Large intestine (tissue), 3 donors: ENCODE data around the gene TTC16. TPM values are rescaled to one million over a fixed set of nuclear protein-coding genes. Genes with fewer than 3 reads are reported as not detected.
A peak's percentile ranks its signal among the peaks of the same experiment; 100 is the strongest.

Experiments used
- DNase-seq, 2 donors: peaks; one replicate each; pipeline versions ENCODE4 v3.0.0 to v3.0.0-alpha.2; 2013
- H3K27ac ChIP-seq: one replicate; pipeline ENCODE4 v1.5.1; 2013; ENCODE audit warnings: low read length
- H3K27me3 ChIP-seq: 2 replicates; pipeline ENCODE4 v1.6.1; 2013; ENCODE audit warnings: low read length; ENCODE audit not compliant: control insufficient read depth, insufficient read depth
- H3K36me3 ChIP-seq: 2 replicates; pipeline ENCODE4 v1.6.1; 2013; ENCODE audit warnings: low read length; ENCODE audit not compliant: control insufficient read depth, insufficient read depth
- H3K4me1 ChIP-seq: one replicate; pipeline ENCODE4 v1.6.1; 2013; ENCODE audit warnings: low read length; ENCODE audit not compliant: control insufficient read depth, insufficient read depth
- H3K4me3 ChIP-seq: one replicate; pipeline ENCODE4 v1.5.1; 2013; ENCODE audit warnings: low read length
- H3K9me3 ChIP-seq: one replicate; pipeline ENCODE4 v1.6.1; 2013; ENCODE audit warnings: mild to moderate bottlenecking, low read depth, low read length, moderate library complexity; ENCODE audit not compliant: control insufficient read depth
- WGBS: methylation state at CpG from one replicate; pipeline ENCODE4 v1.1.5; 2013; ENCODE audit warnings: low lambda C conversion rate; ENCODE audit not compliant: insufficient coverage; 5-methylcytosine and 5-hydroxymethylcytosine counted together
- polyA plus RNA-seq: library from polyadenylated mRNA; unstranded; fragments of 120-200 nt; gene quantifications from one replicate; pipeline ENCODE4 v1.2.1, GENCODE V29; 2013

Gene TTC16
- polyA plus RNA-seq, 1 donor, result 0.03 TPM

DNA sequence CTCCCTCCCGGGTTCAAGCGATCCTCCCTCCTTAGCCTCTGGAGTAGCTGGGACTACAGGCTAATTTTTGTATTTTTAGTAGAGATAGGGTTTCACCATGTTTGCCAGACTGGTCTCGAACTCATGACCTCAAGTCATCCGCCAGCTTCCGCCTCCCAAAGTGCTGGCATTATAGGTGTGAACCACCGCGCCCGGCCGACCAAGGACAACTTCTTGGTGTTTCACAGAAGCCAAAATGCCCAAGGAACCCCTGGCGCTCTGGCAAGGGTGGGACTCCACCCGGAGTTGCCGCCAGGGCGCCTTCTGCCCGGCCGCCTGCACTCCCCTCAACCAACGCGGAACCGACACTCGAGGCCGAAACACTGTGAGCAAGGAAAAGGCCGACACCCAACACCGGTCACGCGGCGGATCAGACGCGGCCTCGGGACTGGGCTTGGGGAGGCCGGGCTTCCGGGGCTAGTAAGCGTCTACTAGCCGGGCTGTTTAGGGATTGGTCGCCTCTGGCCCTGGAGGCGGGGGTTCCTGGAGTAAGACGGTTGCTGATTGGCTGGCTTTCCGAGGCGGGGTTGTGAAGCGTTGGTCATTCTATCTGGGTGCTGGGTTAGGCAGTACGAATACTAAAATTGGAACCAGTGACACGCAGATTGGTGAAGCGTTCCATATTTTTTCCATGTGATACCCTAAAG is 16.8 kb upstream of the TTC16 start:
- Histone ChIP-seq H3K36me3 (no peaks in the 10 kb centered on the region), H3K9me3 (peaks cover 3% of the 10 kb centered on the region), H3K27ac (peak overlapping the region; percentile 19), H3K27me3 (no peaks in the 10 kb centered on the region), H3K4me1 (peaks cover 3% of the 10 kb centered on the region), H3K4me3 (peak overlapping the region; percentile 38)
- WGBS, result 0% methylated on average over 3 of the region's 41 CpGs
- DNase-seq, result peak; percentile 94 to 96

GRCh38 chr9:127700140-127700539 is 15.7 kb upstream of the TTC16 start:
- Histone ChIP-seq H3K27ac (no peak overlapping the region), H3K36me3 (no peaks in the 10 kb centered on the region), H3K27me3 (no peaks in the 10 kb centered on the region), H3K4me3 (no peak overlapping the region), H3K4me1 (peaks cover 3% of the 10 kb centered on the region), H3K9me3 (peaks cover 3% of the 10 kb centered on the region)
- no CpG with 5 or more reads among the region's 2 CpGs for WGBS
- no peak for DNase-seq

DNA sequence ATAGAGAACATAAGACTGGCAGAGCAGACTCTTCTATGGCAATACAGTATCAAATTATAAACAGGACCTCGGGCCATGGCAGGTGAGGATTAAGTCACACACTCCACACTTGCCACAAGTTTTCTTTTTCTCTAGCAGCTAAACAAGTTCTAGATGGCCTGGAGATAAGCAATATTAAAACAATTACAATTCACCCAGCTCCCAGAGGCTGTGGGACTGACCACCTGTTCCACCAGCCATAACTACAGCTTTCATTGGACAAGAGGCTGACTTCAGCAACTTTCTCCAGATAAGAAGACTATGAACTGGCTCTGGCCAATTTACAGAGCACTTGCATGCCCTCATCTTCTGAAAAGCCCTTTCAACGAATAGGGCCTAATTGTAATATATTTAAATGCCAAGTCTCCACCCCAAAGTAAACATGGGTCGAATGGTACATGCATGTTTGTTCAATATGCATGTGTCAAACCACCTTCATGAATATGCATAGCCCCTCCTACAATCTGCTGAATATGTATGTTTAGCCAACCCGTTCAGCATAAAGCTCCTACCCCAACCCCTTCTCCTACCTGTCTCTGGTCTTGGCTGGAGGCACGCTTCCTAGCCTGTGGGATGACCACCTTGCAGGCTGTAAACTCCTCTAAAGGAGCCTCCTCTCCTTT is 15.2 kb upstream of the TTC16 start:
- Histone ChIP-seq H3K36me3 (no peaks in the 10 kb centered on the region), H3K9me3 (peaks cover 3% of the 10 kb centered on the region), H3K27ac (no peak overlapping the region), H3K27me3 (no peaks in the 10 kb centered on the region), H3K4me3 (no peak overlapping the region), H3K4me1 (peaks cover 3% of the 10 kb centered on the region)
- WGBS, result no CpG with 5 or more reads among the region's 5 CpGs
- no peak for DNase-seq

- Histone ChIP-seq H3K27me3 (no peaks in the 10 kb centered on the region), H3K4me1 (peaks cover 7% of the 10 kb centered on the region), H3K27ac (no peak overlapping the region), H3K9me3 (peaks cover 3% of the 10 kb centered on the region), H3K4me3 (no peak overlapping the region), H3K36me3 (no peaks in the 10 kb centered on the region)
- DNase-seq, result no peak
- 80% methylated on average over 2 of the region's 9 CpGs for WGBS
These were observed 12.5 kb upstream of the TTC16 start for GRCh38 chr9:127703289-127703946.

DNA sequence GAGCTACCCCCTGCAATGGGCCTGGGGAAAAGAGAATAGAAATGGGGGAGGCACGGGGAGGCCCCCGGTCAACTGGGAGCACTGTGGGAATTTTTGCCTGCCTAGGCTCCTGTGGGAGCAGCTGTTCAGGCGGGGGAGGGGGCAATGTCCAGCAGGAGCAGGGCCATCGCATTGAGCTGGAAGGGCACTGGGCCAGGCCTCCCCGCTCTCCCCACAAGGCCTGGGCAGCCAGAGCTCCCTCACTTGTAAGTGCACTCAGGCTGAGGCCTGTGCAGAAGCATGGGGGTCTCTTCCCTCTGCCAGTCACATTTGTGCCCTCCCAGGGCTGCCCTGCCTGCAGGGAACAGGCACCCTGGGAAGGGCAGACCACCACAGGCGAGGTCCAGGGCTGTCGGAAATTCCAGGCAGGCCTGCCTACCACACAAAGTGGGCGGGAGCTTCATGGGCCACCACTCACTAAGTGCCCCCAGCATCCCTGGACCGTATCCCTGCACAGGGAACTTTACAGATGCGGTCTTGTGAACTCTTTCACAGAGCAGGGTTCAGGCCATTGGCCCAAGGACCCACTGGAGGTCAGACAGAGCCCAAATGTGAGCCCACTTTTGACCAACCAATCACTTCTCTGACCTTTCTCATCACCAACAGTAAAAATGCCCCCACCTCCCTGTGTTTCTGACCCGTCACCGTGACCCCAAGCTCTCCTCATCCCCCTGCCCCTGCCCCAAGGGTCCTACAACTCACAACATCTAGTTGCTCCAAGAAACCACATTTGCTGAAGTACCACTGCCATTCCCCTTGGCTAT is 10.1 kb upstream of the TTC16 start:
- Histone ChIP-seq H3K4me1 (peaks cover 4% of the 10 kb centered on the region), H3K36me3 (no peaks in the 10 kb centered on the region), H3K9me3 (no peaks in the 10 kb centered on the region), H3K27ac (no peak overlapping the region), H3K4me3 (no peak overlapping the region), H3K27me3 (no peaks in the 10 kb centered on the region)
- no peak for DNase-seq
- WGBS, result no CpG with 5 or more reads among the region's 12 CpGs

GRCh38 chr9:127706836-127707241 is 9.0 kb upstream of the TTC16 start, which contains the start of gene CFAP157:
Gene CFAP157, plus strand, starts transcription at chr9:127706988. Its CDS starts 44 bp downstream, at chr9:127707032.
- DNase-seq, result peak in 1 of 2 donors; percentile 32
- no peaks in the 10 kb centered on the region for H3K27me3 ChIP-seq
- H3K36me3 ChIP-seq, result no peaks in the 10 kb centered on the region
- no peak within 1 kb of the TSS for H3K4me3 ChIP-seq
- H3K27ac ChIP-seq, result no peak within 1 kb of the TSS
- no peaks in the 10 kb centered on the region for H3K9me3 ChIP-seq
- H3K4me1 ChIP-seq, result peaks cover 4% of the 10 kb centered on the region
- WGBS, result no CpG with 5 or more reads among the region's 11 CpGs

- Histone ChIP-seq H3K4me1 (peaks cover 4% of the 10 kb centered on the region), H3K27me3 (no peaks in the 10 kb centered on the region), H3K4me3 (no peak overlapping the region), H3K36me3 (no peaks in the 10 kb centered on the region), H3K27ac (no peak overlapping the region), H3K9me3 (no peaks in the 10 kb centered on the region)
- no CpG with 5 or more reads among the region's 5 CpGs for WGBS
- no peak for DNase-seq
These were observed 8.1 kb upstream of the TTC16 start for GRCh38 chr9:127707766-127708165.

DNA sequence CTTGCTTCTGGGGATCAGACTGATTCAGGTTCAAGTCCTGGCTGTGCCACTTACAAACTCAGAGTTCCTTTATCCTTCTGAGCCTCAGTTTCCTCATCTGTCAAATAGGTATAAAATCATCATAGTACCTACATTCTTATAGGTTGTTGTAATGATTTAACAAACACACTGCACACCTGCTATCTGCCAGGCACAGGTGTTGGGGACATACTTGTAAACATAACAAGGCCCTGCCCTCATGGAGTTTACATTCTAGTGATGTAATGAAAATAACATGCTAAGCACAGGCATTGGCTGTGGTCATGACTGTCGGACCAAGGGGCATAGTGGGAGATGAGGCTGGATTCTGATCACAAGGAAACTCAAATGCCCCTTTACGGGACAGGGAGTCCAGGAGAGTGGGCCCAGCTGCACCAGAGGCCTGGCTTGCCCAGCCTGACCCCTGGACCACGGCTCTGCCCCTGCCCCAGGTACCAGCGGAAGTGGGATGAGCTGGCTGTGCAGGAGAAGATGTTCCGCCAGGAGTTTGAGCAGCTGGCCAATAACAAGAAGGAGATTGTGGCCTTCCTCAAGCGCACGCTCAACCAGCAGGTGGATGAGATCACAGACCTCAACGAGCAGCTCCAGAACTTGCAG is 6.8 kb upstream of the TTC16 start:
- no peak overlapping the region for H3K27ac ChIP-seq

DNA sequence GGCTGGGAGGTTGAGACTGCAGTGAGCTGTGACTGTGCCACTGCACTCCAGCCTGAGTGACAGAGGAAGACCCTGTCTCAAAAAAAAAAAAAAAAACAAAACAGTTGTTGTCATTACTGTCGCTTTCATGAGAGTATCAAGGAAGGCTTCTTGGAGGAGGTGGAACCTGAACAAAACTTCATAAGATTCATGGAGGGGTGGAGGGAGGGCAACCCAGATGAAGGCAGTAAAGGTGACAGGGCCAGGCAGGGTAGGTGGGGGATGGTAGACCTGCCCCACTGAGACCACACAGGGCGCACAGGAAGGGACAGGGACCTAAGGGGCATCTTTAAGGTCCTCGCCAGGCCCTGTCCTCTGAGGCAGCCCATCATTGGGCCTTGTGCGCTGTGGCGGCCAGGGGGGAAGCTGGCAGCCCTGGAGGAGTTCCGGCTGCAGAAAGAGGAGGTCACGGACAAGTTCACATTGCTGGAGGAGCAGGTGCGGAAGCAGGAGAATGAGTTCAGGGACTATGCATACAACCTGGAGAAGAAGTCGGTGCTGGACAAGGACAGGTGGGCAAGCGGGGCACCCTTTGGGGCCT is 5.6 kb upstream of the TTC16 start:
- H3K4me1 ChIP-seq, result peaks cover 9% of the 10 kb centered on the region
- no peaks in the 10 kb centered on the region for H3K9me3 ChIP-seq
- no peak for DNase-seq
- H3K4me3 ChIP-seq, result no peak overlapping the region
- 80% methylated on average over 1 of the region's 10 CpGs for WGBS
- H3K36me3 ChIP-seq, result no peaks in the 10 kb centered on the region
- no peak overlapping the region for H3K27ac ChIP-seq
- no peaks in the 10 kb centered on the region for H3K27me3 ChIP-seq

More for the DNA sequence above, 6.8 kb upstream of the TTC16 start:
- no peaks in the 10 kb centered on the region for H3K9me3 ChIP-seq
- no peak for DNase-seq
- no peaks in the 10 kb centered on the region for H3K27me3 ChIP-seq
- WGBS, result no CpG with 5 or more reads among the region's 8 CpGs
- H3K36me3 ChIP-seq, result no peaks in the 10 kb centered on the region
- H3K4me3 ChIP-seq, result no peak overlapping the region
- peaks cover 4% of the 10 kb centered on the region for H3K4me1 ChIP-seq
